Testis (tissue), 2 donors: ENCODE data around the gene SIGLEC10.

Experiments used
- POLR2A ChIP-seq: fragments of 450-650 bp; IDR thresholded peaks from one replicate; pipeline ENCODE4 v1.6.1; 2017; ENCODE audit warnings: antibody characterized with exemption, mild to moderate bottlenecking, moderate library complexity
- TF ChIP-seq, protein P1 (sequence below), 3 experiments: fragments of 450-650 bp in 2 of 3; fragments of 200-600 bp in 1 of 3; sonication (generic) in 1 of 3; IDR thresholded peaks; one replicate each; pipeline ENCODE4 v1.5.1; 2016 to 2019; ENCODE audit warnings: antibody characterized with exemption in 3 of 3, mild to moderate bottlenecking in 2 of 3, moderate library complexity in 1 of 3

DNA sequence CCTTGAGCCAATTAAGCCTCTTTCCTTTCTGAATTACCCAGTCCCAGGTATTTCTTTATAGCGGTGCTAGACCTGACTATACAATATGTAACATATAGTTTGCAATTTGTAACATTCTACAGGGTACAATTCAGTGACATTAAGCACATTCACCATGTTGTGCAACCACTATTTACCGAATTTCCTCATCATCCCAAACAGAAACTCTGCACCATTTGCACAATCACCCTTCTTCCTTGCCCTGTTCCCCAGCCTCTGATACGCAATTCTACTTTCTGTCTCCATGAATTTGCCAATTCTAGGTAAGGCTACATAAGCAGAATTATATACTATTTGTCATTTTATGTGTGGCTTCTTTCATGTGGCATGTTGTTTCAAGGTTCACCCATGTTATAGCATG, 13.7 kb upstream of the SIGLEC10 start:
- TF ChIP-seq, protein P1, sequence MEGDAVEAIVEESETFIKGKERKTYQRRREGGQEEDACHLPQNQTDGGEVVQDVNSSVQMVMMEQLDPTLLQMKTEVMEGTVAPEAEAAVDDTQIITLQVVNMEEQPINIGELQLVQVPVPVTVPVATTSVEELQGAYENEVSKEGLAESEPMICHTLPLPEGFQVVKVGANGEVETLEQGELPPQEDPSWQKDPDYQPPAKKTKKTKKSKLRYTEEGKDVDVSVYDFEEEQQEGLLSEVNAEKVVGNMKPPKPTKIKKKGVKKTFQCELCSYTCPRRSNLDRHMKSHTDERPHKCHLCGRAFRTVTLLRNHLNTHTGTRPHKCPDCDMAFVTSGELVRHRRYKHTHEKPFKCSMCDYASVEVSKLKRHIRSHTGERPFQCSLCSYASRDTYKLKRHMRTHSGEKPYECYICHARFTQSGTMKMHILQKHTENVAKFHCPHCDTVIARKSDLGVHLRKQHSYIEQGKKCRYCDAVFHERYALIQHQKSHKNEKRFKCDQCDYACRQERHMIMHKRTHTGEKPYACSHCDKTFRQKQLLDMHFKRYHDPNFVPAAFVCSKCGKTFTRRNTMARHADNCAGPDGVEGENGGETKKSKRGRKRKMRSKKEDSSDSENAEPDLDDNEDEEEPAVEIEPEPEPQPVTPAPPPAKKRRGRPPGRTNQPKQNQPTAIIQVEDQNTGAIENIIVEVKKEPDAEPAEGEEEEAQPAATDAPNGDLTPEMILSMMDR (IDR thresholded peaks at IDR 0.05) = no peak
- TF ChIP-seq POLR2A = no peak
